Esophagus muscularis mucosa (tissue), 4 donors: ENCODE results near the gene ATP10A. TPM values are rescaled to one million over a fixed set of nuclear protein-coding genes. Genes with fewer than 3 reads are reported as not detected.

ENCODE experiments used
- DNase-seq: peaks from one replicate; pipeline ENCODE4 v3.0.0-alpha.2; 2017; ENCODE audit errors: extremely low spot score
- H3K27ac ChIP-seq, 4 donors: fragments of 200-600 bp; sonication (generic); replicated peaks in 1 of 4; 1 replicate in 3 of 4; 2 replicates in 1 of 4; pipeline ENCODE4 v1.5.1; 2016 to 2019; ENCODE audit warnings: mild to moderate bottlenecking in 1 of 4
- H3K27me3 ChIP-seq, 4 donors: fragments of 200-600 bp; sonication (generic); one replicate each; pipeline versions ENCODE4 v1.5.1 to v1.6.0; 2016 to 2019
- H3K36me3 ChIP-seq, 4 donors: fragments of 200-600 bp; sonication (generic); one replicate each; pipeline ENCODE4 v1.5.1; 2016 to 2019
- H3K4me1 ChIP-seq, 4 donors: fragments of 200-600 bp; sonication (generic); one replicate each; pipeline ENCODE4 v1.5.1; 2016 to 2019
- H3K4me3 ChIP-seq, 4 donors: fragments of 200-600 bp; sonication (generic); 1 replicate in 2 of 4; 2 replicates in 2 of 4; pipeline ENCODE4 v1.5.1; 2016 to 2019; ENCODE audit warnings: mild to moderate bottlenecking in 4 of 4, moderate library complexity in 1 of 4
- H3K9me3 ChIP-seq, 4 donors: fragments of 200-600 bp; sonication (generic); 1 replicate in 3 of 4; 2 replicates in 1 of 4; pipeline ENCODE4 v1.5.1; 2016 to 2019
- EP300 ChIP-seq: sonication (generic); formaldehyde crosslinking; IDR thresholded peaks from one replicate; pipeline ENCODE4 v1.6.1; 2017; ENCODE audit warnings: antibody characterized with exemption
- POLR2A ChIP-seq: fragments of 450-650 bp; IDR thresholded peaks from one replicate; pipeline ENCODE4 v1.6.1; 2017; ENCODE audit warnings: antibody characterized with exemption, moderate library complexity, mild to moderate bottlenecking, low read depth
- POLR2AphosphoS5 ChIP-seq, 2 donors: sonication (generic); formaldehyde crosslinking; IDR thresholded peaks; one replicate each; pipeline ENCODE4 v1.6.1; 2017; ENCODE audit warnings: antibody characterized with exemption in 2 of 2
- WGBS: methylation state at CpG from one replicate; pipeline ENCODE4 v1.1.5; 2018; 5-methylcytosine and 5-hydroxymethylcytosine counted together
- intact Hi-C: fragments of 100-400 bp; cut with DNase I; formaldehyde crosslinking; loops from one replicate; pipeline ENCODE4 v1.15.1; 2023
- total RNA-seq, 4 donors: library from RNA; depleted of rRNA; stranded (reverse); fragments of >200 nt; gene quantifications; one replicate each; pipeline versions ENCODE4 v1.1.0 to v1.2.1, GENCODE V29; 2016
- TF ChIP-seq, protein P1 (sequence below), 3 experiments: fragments of 200-600 bp in 2 of 3; fragments of 450-650 bp in 1 of 3; sonication (generic) in 2 of 3; IDR thresholded peaks; one replicate each; pipeline ENCODE4 v1.5.1; 2017 to 2019; ENCODE audit warnings: antibody characterized with exemption in 3 of 3, mild to moderate bottlenecking in 2 of 3, moderate library complexity in 1 of 3

Gene ATP10A
- total RNA-seq, 4 donors from 2014 or later = 23.9 to 51.9 (median 32.6) TPM

GRCh38 chr15:25690673-25691543 is 172.2 kb downstream of the ATP10A start:
- H3K27ac ChIP-seq = peak overlapping the region in 2 of 4 donors; percentile 42 to 48
- H3K27me3 ChIP-seq = no peaks in the 10 kb centered on the region
- H3K9me3 ChIP-seq = no peaks in the 10 kb centered on the region
- 80% methylated on average over 18 of the region's 18 CpGs for WGBS
- peaks cover 0 to 50% (median 27%) of the 10 kb centered on the region in 4 donors for H3K36me3 ChIP-seq
- no peak for DNase-seq
- intact Hi-C loops = no loop called here
- TF ChIP-seq POLR2AphosphoS5 (IDR thresholded peaks at IDR 0.05) (peak; percentile 42 to 60), POLR2A (no peak), EP300 (no peak)
- TF ChIP-seq, protein P1, sequence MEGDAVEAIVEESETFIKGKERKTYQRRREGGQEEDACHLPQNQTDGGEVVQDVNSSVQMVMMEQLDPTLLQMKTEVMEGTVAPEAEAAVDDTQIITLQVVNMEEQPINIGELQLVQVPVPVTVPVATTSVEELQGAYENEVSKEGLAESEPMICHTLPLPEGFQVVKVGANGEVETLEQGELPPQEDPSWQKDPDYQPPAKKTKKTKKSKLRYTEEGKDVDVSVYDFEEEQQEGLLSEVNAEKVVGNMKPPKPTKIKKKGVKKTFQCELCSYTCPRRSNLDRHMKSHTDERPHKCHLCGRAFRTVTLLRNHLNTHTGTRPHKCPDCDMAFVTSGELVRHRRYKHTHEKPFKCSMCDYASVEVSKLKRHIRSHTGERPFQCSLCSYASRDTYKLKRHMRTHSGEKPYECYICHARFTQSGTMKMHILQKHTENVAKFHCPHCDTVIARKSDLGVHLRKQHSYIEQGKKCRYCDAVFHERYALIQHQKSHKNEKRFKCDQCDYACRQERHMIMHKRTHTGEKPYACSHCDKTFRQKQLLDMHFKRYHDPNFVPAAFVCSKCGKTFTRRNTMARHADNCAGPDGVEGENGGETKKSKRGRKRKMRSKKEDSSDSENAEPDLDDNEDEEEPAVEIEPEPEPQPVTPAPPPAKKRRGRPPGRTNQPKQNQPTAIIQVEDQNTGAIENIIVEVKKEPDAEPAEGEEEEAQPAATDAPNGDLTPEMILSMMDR (IDR thresholded peaks at IDR 0.05) = no peak
- H3K4me1 ChIP-seq = peaks cover 0 to 26% (median 19%) of the 10 kb centered on the region in 4 donors
- no peak overlapping the region for H3K4me3 ChIP-seq

GRCh38 chr15:25689592-25689991 is 173.5 kb downstream of the ATP10A start:
- WGBS = 79% methylated on average over 2 of the region's 4 CpGs
- DNase-seq = no peak
- Histone ChIP-seq H3K9me3 (no peaks in the 10 kb centered on the region), H3K36me3 (peaks cover 0 to 37% (median 21%) of the 10 kb centered on the region in 4 donors), H3K4me3 (no peak overlapping the region), H3K27ac (no peak overlapping the region), H3K4me1 (peaks cover 0 to 39% (median 28%) of the 10 kb centered on the region in 4 donors), H3K27me3 (no peaks in the 10 kb centered on the region)
- TF ChIP-seq POLR2AphosphoS5 (IDR thresholded peaks at IDR 0.05) (no peak), EP300 (no peak), POLR2A (no peak)
- TF ChIP-seq, protein P1 (IDR thresholded peaks at IDR 0.05) = no peak
- intact Hi-C loops = no loop called here

GRCh38 chr15:25688166-25688565 is 175.0 kb downstream of the ATP10A start:
- peaks cover 4 to 44% (median 34%) of the 10 kb centered on the region in 4 donors for H3K4me1 ChIP-seq
- TF ChIP-seq, protein P1 (IDR thresholded peaks at IDR 0.05) = no peak
- TF ChIP-seq POLR2A = no peak
- TF ChIP-seq EP300 = no peak
- no peak for TF ChIP-seq POLR2AphosphoS5 (IDR thresholded peaks at IDR 0.05)
- H3K27me3 ChIP-seq = no peaks in the 10 kb centered on the region
- H3K4me3 ChIP-seq = no peak overlapping the region
- intact Hi-C loops = no loop called here
- peaks cover 0 to 28% (median 9%) of the 10 kb centered on the region in 4 donors for H3K36me3 ChIP-seq
- no peak overlapping the region for H3K27ac ChIP-seq
- 86% methylated on average over 9 of the region's 9 CpGs for WGBS
- DNase-seq = no peak
- H3K9me3 ChIP-seq = no peaks in the 10 kb centered on the region

DNA sequence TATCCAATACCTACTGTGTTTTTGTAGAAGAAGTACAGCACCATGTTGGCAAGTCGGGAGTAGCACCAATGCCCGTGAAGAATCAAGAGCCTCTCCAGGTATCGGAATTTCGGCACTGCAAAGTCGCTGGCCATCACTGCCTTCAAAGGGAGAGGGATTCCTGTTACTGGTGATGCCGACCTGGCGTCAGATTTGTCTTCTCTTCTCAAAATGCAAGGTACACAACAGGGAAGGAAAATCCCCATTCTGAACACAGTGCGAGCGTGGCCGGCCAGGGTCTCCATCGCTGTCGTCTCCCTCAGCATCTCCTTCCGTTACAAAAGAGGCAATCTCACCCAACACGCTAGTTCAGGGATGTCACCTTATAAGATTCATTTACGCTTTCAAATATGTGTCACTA is 175.4 kb downstream of the ATP10A start:
- Histone ChIP-seq H3K27ac (no peak overlapping the region), H3K27me3 (no peaks in the 10 kb centered on the region), H3K9me3 (no peaks in the 10 kb centered on the region), H3K4me3 (no peak overlapping the region), H3K36me3 (peaks cover 0 to 23% (median 5%) of the 10 kb centered on the region in 4 donors), H3K4me1 (peaks cover 9 to 49% (median 39%) of the 10 kb centered on the region in 4 donors)
- no peak for DNase-seq
- intact Hi-C loops = no loop called here
- 93% methylated on average over 15 of the region's 15 CpGs for WGBS
- TF ChIP-seq POLR2AphosphoS5 (IDR thresholded peaks at IDR 0.05) = no peak
- TF ChIP-seq, protein P1 (IDR thresholded peaks at IDR 0.05) = no peak
- TF ChIP-seq EP300 = no peak
- TF ChIP-seq POLR2A = no peak
